ENCODE measurements around the gene TMEM14B.

DNA sequence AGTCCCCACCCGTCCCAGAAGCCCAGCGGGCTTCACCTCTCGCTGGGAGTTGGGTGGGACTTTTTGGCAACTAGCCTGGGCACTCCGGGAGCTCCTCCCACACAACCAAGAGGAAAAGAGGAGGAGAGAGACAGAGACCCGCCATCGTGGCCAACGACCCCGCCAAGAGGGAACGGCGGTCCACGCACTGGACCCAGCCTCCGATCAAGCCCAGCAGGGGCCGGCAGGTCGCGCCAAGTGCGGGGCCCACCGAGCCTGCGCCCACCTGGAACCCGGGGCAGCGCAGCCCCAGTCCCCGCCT lies 27.7 kb upstream of the TMEM14B start:
- TF ChIP-seq, protein P1, sequence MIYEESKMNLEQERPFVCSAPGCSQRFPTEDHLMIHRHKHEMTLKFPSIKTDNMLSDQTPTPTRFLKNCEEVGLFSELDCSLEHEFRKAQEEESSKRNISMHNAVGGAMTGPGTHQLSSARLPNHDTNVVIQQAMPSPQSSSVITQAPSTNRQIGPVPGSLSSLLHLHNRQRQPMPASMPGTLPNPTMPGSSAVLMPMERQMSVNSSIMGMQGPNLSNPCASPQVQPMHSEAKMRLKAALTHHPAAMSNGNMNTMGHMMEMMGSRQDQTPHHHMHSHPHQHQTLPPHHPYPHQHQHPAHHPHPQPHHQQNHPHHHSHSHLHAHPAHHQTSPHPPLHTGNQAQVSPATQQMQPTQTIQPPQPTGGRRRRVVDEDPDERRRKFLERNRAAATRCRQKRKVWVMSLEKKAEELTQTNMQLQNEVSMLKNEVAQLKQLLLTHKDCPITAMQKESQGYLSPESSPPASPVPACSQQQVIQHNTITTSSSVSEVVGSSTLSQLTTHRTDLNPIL (CRISPR knock-in tag; IDR thresholded peaks at IDR 0.05; ENCODE audit: low read depth), result no peak
- TF ChIP-seq ISL1 (CRISPR knock-in tag; IDR thresholded peaks at IDR 0.05), result no peak
- no peak for TF ChIP-seq TCF4 (CRISPR knock-in tag; IDR thresholded peaks at IDR 0.05; ENCODE audit: borderline replicate concordance)
- TF ChIP-seq, protein P2, sequence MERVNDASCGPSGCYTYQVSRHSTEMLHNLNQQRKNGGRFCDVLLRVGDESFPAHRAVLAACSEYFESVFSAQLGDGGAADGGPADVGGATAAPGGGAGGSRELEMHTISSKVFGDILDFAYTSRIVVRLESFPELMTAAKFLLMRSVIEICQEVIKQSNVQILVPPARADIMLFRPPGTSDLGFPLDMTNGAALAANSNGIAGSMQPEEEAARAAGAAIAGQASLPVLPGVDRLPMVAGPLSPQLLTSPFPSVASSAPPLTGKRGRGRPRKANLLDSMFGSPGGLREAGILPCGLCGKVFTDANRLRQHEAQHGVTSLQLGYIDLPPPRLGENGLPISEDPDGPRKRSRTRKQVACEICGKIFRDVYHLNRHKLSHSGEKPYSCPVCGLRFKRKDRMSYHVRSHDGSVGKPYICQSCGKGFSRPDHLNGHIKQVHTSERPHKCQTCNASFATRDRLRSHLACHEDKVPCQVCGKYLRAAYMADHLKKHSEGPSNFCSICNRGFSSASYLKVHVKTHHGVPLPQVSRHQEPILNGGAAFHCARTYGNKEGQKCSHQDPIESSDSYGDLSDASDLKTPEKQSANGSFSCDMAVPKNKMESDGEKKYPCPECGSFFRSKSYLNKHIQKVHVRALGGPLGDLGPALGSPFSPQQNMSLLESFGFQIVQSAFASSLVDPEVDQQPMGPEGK (CRISPR knock-in tag; IDR thresholded peaks at IDR 0.05; ENCODE audit: borderline replicate concordance), result no peak
- TF ChIP-seq ZNF565 (CRISPR knock-in tag; conservative IDR thresholded peaks at IDR 0.05; ENCODE audit: low read depth), result no peak
- no peak for TF ChIP-seq ZFP3 (CRISPR knock-in tag; IDR thresholded peaks at IDR 0.05)
- TF ChIP-seq ARNTL (CRISPR knock-in tag; IDR thresholded peaks at IDR 0.05; ENCODE audit: borderline replicate concordance, low read depth), result no peak
- no peak for TF ChIP-seq TOX (CRISPR knock-in tag; IDR thresholded peaks at IDR 0.05; ENCODE audit: borderline replicate concordance)
- no peak for TF ChIP-seq OSR1 (CRISPR knock-in tag; IDR thresholded peaks at IDR 0.05)
- TF ChIP-seq, protein P3, sequence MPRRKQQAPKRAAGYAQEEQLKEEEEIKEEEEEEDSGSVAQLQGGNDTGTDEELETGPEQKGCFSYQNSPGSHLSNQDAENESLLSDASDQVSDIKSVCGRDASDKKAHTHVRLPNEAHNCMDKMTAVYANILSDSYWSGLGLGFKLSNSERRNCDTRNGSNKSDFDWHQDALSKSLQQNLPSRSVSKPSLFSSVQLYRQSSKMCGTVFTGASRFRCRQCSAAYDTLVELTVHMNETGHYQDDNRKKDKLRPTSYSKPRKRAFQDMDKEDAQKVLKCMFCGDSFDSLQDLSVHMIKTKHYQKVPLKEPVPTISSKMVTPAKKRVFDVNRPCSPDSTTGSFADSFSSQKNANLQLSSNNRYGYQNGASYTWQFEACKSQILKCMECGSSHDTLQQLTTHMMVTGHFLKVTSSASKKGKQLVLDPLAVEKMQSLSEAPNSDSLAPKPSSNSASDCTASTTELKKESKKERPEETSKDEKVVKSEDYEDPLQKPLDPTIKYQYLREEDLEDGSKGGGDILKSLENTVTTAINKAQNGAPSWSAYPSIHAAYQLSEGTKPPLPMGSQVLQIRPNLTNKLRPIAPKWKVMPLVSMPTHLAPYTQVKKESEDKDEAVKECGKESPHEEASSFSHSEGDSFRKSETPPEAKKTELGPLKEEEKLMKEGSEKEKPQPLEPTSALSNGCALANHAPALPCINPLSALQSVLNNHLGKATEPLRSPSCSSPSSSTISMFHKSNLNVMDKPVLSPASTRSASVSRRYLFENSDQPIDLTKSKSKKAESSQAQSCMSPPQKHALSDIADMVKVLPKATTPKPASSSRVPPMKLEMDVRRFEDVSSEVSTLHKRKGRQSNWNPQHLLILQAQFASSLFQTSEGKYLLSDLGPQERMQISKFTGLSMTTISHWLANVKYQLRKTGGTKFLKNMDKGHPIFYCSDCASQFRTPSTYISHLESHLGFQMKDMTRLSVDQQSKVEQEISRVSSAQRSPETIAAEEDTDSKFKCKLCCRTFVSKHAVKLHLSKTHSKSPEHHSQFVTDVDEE (CRISPR knock-in tag; IDR thresholded peaks at IDR 0.05), result no peak
- no peak for TF ChIP-seq ZC3H10 (CRISPR knock-in tag; IDR thresholded peaks at IDR 0.05)
- TF ChIP-seq, protein P4, sequence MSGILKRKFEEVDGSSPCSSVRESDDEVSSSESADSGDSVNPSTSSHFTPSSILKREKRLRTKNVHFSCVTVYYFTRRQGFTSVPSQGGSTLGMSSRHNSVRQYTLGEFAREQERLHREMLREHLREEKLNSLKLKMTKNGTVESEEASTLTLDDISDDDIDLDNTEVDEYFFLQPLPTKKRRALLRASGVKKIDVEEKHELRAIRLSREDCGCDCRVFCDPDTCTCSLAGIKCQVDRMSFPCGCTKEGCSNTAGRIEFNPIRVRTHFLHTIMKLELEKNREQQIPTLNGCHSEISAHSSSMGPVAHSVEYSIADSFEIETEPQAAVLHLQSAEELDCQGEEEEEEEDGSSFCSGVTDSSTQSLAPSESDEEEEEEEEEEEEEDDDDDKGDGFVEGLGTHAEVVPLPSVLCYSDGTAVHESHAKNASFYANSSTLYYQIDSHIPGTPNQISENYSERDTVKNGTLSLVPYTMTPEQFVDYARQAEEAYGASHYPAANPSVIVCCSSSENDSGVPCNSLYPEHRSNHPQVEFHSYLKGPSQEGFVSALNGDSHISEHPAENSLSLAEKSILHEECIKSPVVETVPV (CRISPR knock-in tag; IDR thresholded peaks at IDR 0.05), result no peak
- no peak for TF ChIP-seq ESRRG (CRISPR knock-in tag; IDR thresholded peaks at IDR 0.05)
